Panc1 (cell line): ENCODE data around the gene APOL4. TPM values are rescaled to one million over a fixed set of nuclear protein-coding genes. Genes with fewer than 3 reads are reported as not detected.

Source experiments
- ATAC-seq: fragments of 200-7000 bp; cut with Tn5 transposase; 2 replicates; pipeline ENCODE4 v1.9.1; 2020; ENCODE audit warnings: mild to moderate bottlenecking, moderate library complexity
- BruUV-seq: library from RNA; stranded (reverse); fragments of 400-500 nt; replicated peaks from 2 replicates; lab custom pipeline; 2021; lab: Mats Ljungman, UMichigan
- CTCF ChIA-PET: fragments of 300-600 bp; sonication (Branson Sonifier 250); formaldehyde crosslinking; loops from one replicate; lab custom pipeline; 2022; ENCODE audit warnings: antibody characterized with exemption; lab: Charles Lee
- POLR2A ChIA-PET: fragments of 300-600 bp; sonication (Branson Sonifier 250); formaldehyde crosslinking; loops from one replicate; lab custom pipeline; 2022; ENCODE audit warnings: antibody characterized with exemption; lab: Charles Lee
- DNase-seq: peaks from one replicate; pipeline ENCODE4 v3.0.0-alpha.2; 2010; ENCODE audit warnings: low read depth, low spot score
- H3K27ac ChIP-seq: 2 replicates; pipeline ENCODE4 v1.5.1; 2011; ENCODE audit warnings: mild to moderate bottlenecking, low read length, inconsistent platforms
- H3K27me3 ChIP-seq: fragments of 200-500 bp; sonication (Bioruptor generic); 2 replicates; pipeline ENCODE4 v1.6.0; 2014; ENCODE audit warnings: low read length, inconsistent platforms; ENCODE audit not compliant: control insufficient read depth, insufficient read depth
- H3K36me3 ChIP-seq: fragments of 200-500 bp; sonication (Bioruptor generic); 2 replicates; pipeline ENCODE4 v1.5.1; 2014; ENCODE audit warnings: inconsistent platforms, mild to moderate bottlenecking, low read length, moderate library complexity; ENCODE audit not compliant: control insufficient read depth, insufficient read depth
- H3K4me1 ChIP-seq: 2 replicates; pipeline ENCODE4 v1.5.1; 2011; ENCODE audit warnings: inconsistent platforms, mild to moderate bottlenecking, low read length, moderate library complexity; ENCODE audit not compliant: control insufficient read depth, insufficient read depth
- H3K4me3 ChIP-seq, 2 experiments: 2 replicates each; pipeline ENCODE4 v1.5.1; 2011 to 2012; ENCODE audit warnings: low read depth in 2 of 2, low read length in 2 of 2, mild to moderate bottlenecking in 2 of 2, inconsistent platforms in 1 of 2, moderate library complexity in 1 of 2
- H3K9me3 ChIP-seq: fragments of 200-500 bp; sonication (Bioruptor generic); 2 replicates; pipeline ENCODE4 v1.5.1; 2014; ENCODE audit warnings: low read depth, mild to moderate bottlenecking, inconsistent platforms, low read length, moderate library complexity; ENCODE audit not compliant: control insufficient read depth, insufficient read depth
- POLR2AphosphoS5 ChIP-seq: IDR thresholded peaks from 2 replicates; pipeline ENCODE4 v1.6.1; 2012; ENCODE audit warnings: mild to moderate bottlenecking, low read depth, low read length, moderate library complexity
- SIN3A ChIP-seq: IDR thresholded peaks from 2 replicates; pipeline ENCODE4 v1.6.1; 2012; ENCODE audit warnings: low read depth, mild to moderate bottlenecking, low read length, moderate library complexity, borderline replicate concordance; ENCODE audit not compliant: insufficient read depth
- TCF7L2 ChIP-seq: IDR thresholded peaks from 2 replicates; pipeline ENCODE4 v1.6.1; 2011; ENCODE audit warnings: mild to moderate bottlenecking, low read depth, low read length, inconsistent platforms
- in situ Hi-C: cut with HindIII; loops from 2 replicates; pipeline ENCODE4 v1.10.0; 2016; ENCODE audit warnings: low sequenced_read_pairs, low pct_unique_long_range_greater_than_20kb
- intact Hi-C: fragments of 100-400 bp; cut with micrococcal nuclease; formaldehyde crosslinking; loops from one replicate; pipeline ENCODE4 v1.10.0; 2022; ENCODE audit not compliant: unreplicated experiment
- total RNA-seq: library from RNA; stranded (reverse); gene quantifications from one replicate; pipeline ENCODE4 v1.2.1, GENCODE V29; 2021; ENCODE audit not compliant: unreplicated experiment
- TF ChIP-seq, protein P1 (sequence below), 2 experiments: IDR thresholded peaks; 2 replicates each; pipeline ENCODE4 v1.6.1; 2011 to 2012; ENCODE audit warnings: low read depth in 2 of 2, control low read depth in 1 of 2, low read length in 1 of 2, mild to moderate bottlenecking in 1 of 2, moderate library complexity in 1 of 2; ENCODE audit not compliant: insufficient read depth in 1 of 2
- TF ChIP-seq, protein P2 (sequence below): fragments of 450-650 bp; IDR thresholded peaks from 2 replicates; pipeline ENCODE4 v1.5.1; 2017; ENCODE audit warnings: mild to moderate bottlenecking

The APOL4 gene
- total RNA-seq, 1 experiment from 2014 or later = not detected

DNA sequence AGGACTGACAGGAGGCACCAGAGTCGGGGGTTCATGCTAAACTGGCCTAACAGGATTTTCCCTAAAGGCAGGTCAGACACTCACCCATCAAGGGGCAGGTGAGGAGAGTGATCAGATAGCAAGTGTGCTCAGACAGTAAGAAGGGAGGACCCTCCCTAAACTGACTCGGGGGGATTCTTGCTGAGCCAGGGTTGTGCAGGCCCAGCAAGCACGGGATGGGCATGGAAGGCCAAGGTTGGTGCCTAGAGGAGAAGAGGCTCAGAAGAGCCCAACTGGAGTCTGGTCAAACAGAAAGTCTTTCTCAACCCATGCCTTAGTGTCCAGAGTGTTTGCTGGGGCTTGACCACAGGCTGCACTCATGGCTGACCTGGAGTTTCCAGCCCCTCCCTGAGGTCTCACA is 45.1 kb upstream of the APOL4 start:
- ChIA-PET POLR2A (no interaction called here), CTCF (no interaction called here)
- in situ Hi-C loops (no loop called here), intact Hi-C loops (no loop called here)
- H3K9me3 ChIP-seq = no peaks in the 10 kb centered on the region
- ATAC-seq (no peak), DNase-seq (no peak)
- H3K27ac ChIP-seq = no peak overlapping the region
- no peaks in the 10 kb centered on the region for H3K4me1 ChIP-seq
- H3K4me3 ChIP-seq = no peak overlapping the region
- TF ChIP-seq, protein P1, sequence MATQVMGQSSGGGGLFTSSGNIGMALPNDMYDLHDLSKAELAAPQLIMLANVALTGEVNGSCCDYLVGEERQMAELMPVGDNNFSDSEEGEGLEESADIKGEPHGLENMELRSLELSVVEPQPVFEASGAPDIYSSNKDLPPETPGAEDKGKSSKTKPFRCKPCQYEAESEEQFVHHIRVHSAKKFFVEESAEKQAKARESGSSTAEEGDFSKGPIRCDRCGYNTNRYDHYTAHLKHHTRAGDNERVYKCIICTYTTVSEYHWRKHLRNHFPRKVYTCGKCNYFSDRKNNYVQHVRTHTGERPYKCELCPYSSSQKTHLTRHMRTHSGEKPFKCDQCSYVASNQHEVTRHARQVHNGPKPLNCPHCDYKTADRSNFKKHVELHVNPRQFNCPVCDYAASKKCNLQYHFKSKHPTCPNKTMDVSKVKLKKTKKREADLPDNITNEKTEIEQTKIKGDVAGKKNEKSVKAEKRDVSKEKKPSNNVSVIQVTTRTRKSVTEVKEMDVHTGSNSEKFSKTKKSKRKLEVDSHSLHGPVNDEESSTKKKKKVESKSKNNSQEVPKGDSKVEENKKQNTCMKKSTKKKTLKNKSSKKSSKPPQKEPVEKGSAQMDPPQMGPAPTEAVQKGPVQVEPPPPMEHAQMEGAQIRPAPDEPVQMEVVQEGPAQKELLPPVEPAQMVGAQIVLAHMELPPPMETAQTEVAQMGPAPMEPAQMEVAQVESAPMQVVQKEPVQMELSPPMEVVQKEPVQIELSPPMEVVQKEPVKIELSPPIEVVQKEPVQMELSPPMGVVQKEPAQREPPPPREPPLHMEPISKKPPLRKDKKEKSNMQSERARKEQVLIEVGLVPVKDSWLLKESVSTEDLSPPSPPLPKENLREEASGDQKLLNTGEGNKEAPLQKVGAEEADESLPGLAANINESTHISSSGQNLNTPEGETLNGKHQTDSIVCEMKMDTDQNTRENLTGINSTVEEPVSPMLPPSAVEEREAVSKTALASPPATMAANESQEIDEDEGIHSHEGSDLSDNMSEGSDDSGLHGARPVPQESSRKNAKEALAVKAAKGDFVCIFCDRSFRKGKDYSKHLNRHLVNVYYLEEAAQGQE (IDR thresholded peaks at IDR 0.05; ENCODE audit: insufficient read depth in 1 of 2, low read depth in 2 of 2, low read length in 1 of 2) = no peak
- no peak for TF ChIP-seq POLR2AphosphoS5
- no peak for TF ChIP-seq TCF7L2
- TF ChIP-seq, protein P2, sequence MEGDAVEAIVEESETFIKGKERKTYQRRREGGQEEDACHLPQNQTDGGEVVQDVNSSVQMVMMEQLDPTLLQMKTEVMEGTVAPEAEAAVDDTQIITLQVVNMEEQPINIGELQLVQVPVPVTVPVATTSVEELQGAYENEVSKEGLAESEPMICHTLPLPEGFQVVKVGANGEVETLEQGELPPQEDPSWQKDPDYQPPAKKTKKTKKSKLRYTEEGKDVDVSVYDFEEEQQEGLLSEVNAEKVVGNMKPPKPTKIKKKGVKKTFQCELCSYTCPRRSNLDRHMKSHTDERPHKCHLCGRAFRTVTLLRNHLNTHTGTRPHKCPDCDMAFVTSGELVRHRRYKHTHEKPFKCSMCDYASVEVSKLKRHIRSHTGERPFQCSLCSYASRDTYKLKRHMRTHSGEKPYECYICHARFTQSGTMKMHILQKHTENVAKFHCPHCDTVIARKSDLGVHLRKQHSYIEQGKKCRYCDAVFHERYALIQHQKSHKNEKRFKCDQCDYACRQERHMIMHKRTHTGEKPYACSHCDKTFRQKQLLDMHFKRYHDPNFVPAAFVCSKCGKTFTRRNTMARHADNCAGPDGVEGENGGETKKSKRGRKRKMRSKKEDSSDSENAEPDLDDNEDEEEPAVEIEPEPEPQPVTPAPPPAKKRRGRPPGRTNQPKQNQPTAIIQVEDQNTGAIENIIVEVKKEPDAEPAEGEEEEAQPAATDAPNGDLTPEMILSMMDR = no peak
- TF ChIP-seq SIN3A = no peak
- no peaks in the 10 kb centered on the region for H3K36me3 ChIP-seq
- no peaks in the 10 kb centered on the region for H3K27me3 ChIP-seq
- no TSS peak for BruUV-seq

DNA sequence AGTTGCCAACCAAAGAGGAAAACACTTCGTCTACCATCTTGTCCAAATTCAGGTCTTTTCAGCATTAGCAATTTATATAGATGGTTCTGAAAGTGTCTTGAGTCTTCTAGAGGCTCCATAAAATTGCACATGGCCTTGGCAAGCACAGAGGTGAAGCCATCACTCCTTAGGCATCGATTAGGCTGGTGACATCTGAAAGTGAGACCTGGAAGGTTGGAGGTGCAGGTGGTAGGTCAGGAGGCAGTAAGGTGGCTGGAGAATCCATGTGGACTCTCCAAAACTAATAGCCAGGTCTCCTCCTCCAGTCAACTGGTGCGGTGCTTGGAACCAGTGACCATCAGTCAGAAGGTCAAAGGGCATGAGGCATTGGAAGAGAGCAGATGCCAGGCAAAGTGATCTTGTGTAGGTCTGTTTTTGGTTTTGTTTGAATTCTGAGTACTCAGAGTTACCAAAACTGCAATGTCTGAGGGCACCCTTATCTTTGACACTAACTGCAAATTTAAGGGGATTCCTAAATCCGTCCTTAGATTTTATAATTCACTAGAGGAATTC is 44.3 kb upstream of the APOL4 start:
- ATAC-seq (no peak), DNase-seq (no peak)
- H3K4me1 ChIP-seq = no peaks in the 10 kb centered on the region
- TF ChIP-seq POLR2AphosphoS5 = no peak
- TF ChIP-seq, protein P2 = no peak
- TF ChIP-seq, protein P1 (IDR thresholded peaks at IDR 0.05; ENCODE audit: insufficient read depth in 1 of 2, low read depth in 2 of 2, low read length in 1 of 2) = no peak
- TF ChIP-seq TCF7L2 = no peak
- no peak for TF ChIP-seq SIN3A
- H3K27ac ChIP-seq = no peak overlapping the region
- ChIA-PET POLR2A (no interaction called here), CTCF (no interaction called here)
- no peaks in the 10 kb centered on the region for H3K27me3 ChIP-seq
- H3K4me3 ChIP-seq = no peak overlapping the region
- BruUV-seq = no TSS peak
- intact Hi-C loops = no loop called here
- H3K36me3 ChIP-seq = no peaks in the 10 kb centered on the region
- H3K9me3 ChIP-seq = no peaks in the 10 kb centered on the region
- in situ Hi-C loops = no loop called here
